Subcutaneous abdominal adipose tissue (tissue), 5 donors: ENCODE measurements around the gene CRACDL.
A peak's percentile ranks its signal among the peaks of the same experiment; 100 is the strongest.

Experiments used
- H3K27ac ChIP-seq: one replicate; pipeline ENCODE4 v1.7.0; 2013; ENCODE audit warnings: low read depth, mild to moderate bottlenecking, inconsistent platforms, low read length, moderate library complexity
- H3K27me3 ChIP-seq, 5 donors: one replicate each; pipeline ENCODE4 v1.7.0; 2013; ENCODE audit warnings: low read length in 5 of 5, inconsistent platforms in 1 of 5; ENCODE audit not compliant: control insufficient read depth in 5 of 5, insufficient read depth in 4 of 5
- H3K36me3 ChIP-seq, 5 donors: one replicate each; pipeline ENCODE4 v1.7.0; 2013; ENCODE audit warnings: low read length in 5 of 5; ENCODE audit not compliant: control insufficient read depth in 5 of 5, insufficient read depth in 5 of 5
- H3K4me1 ChIP-seq, 5 donors: one replicate each; pipeline ENCODE4 v1.7.0; 2013; ENCODE audit warnings: low read length in 5 of 5, mild to moderate bottlenecking in 3 of 5, moderate library complexity in 1 of 5; ENCODE audit not compliant: control insufficient read depth in 5 of 5, insufficient read depth in 5 of 5
- H3K4me3 ChIP-seq, 5 donors: one replicate each; pipeline ENCODE4 v1.7.0; 2013; ENCODE audit warnings: low read length in 5 of 5, low read depth in 1 of 5
- H3K9ac ChIP-seq, 5 donors: one replicate each; pipeline ENCODE4 v1.7.0; 2013; ENCODE audit warnings: low read length in 5 of 5, mild to moderate bottlenecking in 4 of 5, moderate library complexity in 3 of 5
- H3K9me3 ChIP-seq, 5 donors: one replicate each; pipeline ENCODE4 v1.7.0; 2013; ENCODE audit warnings: low read length in 5 of 5; ENCODE audit not compliant: control insufficient read depth in 5 of 5
- donor health status: healthy.
- donor health status: healthy.
- donor health status: healthy.
- donor health status: healthy.
- donor health status: healthy.

Gene CRACDL, protein sequence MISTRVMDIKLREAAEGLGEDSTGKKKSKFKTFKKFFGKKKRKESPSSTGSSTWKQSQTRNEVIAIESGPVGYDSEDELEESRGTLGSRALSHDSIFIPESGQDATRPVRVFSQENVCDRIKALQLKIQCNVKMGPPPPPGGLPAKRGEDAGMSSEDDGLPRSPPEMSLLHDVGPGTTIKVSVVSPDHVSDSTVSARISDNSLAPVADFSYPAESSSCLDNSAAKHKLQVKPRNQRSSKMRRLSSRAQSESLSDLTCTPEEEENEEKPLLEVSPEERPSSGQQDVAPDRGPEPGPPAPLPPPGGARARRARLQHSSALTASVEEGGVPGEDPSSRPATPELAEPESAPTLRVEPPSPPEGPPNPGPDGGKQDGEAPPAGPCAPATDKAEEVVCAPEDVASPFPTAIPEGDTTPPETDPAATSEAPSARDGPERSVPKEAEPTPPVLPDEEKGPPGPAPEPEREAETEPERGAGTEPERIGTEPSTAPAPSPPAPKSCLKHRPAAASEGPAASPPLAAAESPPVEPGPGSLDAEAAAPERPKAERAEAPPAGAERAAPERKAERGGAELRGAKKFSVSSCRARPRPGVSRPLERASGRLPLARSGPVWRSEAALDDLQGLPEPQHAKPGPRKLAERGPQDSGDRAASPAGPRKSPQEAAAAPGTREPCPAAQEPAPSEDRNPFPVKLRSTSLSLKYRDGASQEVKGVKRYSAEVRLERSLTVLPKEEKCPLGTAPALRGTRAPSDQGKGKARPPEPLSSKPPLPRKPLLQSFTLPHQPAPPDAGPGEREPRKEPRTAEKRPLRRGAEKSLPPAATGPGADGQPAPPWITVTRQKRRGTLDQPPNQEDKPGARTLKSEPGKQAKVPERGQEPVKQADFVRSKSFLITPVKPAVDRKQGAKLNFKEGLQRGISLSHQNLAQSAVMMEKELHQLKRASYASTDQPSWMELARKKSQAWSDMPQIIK

DNA sequence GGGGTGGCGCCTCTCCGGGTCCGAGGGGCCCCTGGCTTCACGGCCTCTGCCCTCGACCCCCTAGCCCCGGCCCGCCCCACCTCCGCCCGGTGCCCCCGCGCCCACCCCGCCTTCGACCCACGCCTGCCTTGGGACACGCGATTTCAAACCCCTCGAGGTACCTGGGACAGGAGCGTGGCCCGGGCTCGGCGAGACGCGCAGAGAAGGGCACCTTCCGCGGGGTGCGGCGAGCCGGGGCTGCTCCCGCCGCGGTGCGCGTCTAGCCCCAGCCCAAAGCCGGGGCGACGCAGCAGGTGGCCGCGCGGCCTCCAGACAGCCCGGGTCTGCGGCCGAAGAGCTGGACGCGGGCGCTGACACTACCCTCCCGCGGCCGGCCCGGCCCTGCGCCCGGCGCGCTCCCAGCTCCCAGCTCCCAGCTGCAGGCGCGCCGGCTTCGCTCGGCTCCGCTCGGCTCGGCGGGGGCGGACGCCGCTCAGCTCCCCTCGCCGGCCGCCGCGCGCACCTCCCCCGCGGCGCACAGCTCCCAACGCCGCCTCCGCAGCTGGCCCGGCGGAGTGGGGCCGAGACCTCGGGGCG is at the start of gene CRACDL:
CRACDL (minus strand) TSS at position 449 of the 576 bp plus-strand sequence. CDS start 89,425 bp downstream, outside the sequence.
- H3K4me3 ChIP-seq: peak within 1 kb of the TSS in 4 of 5 donors; percentile 17 to 58 (median 38)
- H3K27me3 ChIP-seq: peaks cover 22 to 40% (median 30%) of the 10 kb centered on the region in 5 donors
- no peaks in the 10 kb centered on the region for H3K9me3 ChIP-seq
- peaks cover 0 to 18% (median 13%) of the 10 kb centered on the region in 5 donors for H3K4me1 ChIP-seq
- no peak within 1 kb of the TSS for H3K9ac ChIP-seq
- H3K36me3 ChIP-seq: no peaks in the 10 kb centered on the region
- H3K27ac ChIP-seq: no peak within 1 kb of the TSS

DNA sequence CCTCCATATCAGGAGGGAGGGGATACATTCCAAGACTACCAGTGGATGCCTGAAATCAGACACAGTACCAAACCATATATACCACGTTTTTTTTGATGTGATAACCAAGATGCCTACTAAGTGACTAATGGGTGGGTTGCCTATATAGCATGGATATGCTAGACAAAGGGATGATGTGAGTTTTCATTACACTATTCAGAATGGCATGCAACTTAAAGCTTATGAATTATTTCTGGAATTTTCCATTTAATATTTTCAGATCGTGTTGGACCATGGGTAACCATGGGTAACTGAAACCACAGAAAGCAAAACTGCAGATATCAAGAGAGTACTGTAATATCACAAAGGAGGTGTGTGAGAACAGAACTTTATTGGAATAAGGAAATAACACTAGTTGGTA is 39.6 kb upstream of the CRACDL start:
- H3K9ac ChIP-seq: no peak overlapping the region
- H3K36me3 ChIP-seq: no peaks in the 10 kb centered on the region
- H3K9me3 ChIP-seq: peaks cover 0 to 7% (median 5%) of the 10 kb centered on the region in 5 donors
- H3K4me3 ChIP-seq: no peak overlapping the region
- no peaks in the 10 kb centered on the region for H3K4me1 ChIP-seq
- H3K27ac ChIP-seq: no peak overlapping the region
- H3K27me3 ChIP-seq: no peaks in the 10 kb centered on the region

DNA sequence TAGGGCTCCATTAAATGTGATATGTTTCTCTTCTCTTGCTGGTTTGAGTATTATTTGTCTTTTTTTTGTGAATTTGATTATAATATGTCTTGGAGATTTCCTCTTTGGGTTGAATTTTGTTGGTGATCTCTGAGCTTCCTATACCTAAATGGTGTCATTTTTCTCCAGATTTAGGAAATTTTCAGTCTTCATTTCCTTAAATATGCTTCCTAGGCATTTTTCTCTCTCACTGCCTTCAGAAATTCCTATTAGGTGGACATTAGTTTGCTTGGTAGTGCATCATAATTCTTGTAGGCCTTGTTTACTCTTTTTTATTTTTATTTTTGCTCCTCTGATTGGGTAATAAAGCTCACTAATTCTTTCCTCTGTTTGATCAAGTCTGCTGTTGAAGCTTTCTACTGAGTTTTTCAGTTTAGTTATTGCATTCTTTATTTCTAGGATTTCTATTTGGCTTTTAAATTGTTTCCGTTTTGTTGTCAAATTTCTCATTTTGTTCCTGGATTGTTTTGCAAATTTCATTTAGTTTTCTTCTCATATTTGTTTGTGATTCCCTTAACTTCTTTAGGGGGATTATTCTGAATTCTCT is 36.6 kb upstream of the CRACDL start:
- Histone ChIP-seq H3K27me3 (no peaks in the 10 kb centered on the region), H3K27ac (no peak overlapping the region), H3K4me3 (no peak overlapping the region), H3K36me3 (no peaks in the 10 kb centered on the region), H3K9ac (no peak overlapping the region), H3K4me1 (no peaks in the 10 kb centered on the region), H3K9me3 (peaks cover 0 to 17% (median 6%) of the 10 kb centered on the region in 5 donors)

DNA sequence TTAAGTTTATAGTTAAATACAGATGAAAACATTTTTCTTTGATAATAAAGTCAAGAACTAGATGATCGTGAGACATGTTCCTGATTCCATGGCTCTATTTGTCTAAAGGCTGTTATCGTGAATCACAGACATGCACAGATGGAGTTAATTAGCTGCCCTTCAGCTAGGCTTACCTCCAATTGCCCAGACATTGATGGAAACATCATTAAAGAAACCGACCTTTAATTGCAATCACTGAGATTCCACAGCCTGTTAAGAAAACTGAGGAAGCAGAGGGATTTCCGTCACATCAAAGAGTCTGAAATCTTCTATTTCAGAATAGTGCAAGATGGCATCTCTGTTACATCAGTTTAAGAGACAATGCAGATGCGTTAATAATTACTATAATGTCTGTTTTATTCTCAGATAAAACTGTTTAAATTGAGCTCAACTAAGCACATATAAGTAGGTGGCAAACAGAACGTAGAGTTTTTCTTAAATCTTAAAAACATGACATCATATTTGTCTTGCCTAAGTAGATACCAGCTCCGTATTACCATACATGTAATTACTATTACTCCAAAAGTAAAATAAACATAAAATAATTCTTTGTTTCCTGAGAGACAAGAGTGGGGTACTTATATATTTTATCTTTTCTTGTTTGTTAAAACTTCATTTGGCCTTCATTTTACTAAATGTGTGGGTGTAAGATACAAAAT is 23.9 kb upstream of the CRACDL start:
- Histone ChIP-seq H3K27me3 (no peaks in the 10 kb centered on the region), H3K4me3 (no peak overlapping the region), H3K36me3 (no peaks in the 10 kb centered on the region), H3K9ac (no peak overlapping the region), H3K27ac (no peak overlapping the region), H3K9me3 (peaks cover 0 to 18% (median 4%) of the 10 kb centered on the region in 5 donors), H3K4me1 (peaks cover 0 to 6% (median 0%) of the 10 kb centered on the region in 5 donors)

DNA sequence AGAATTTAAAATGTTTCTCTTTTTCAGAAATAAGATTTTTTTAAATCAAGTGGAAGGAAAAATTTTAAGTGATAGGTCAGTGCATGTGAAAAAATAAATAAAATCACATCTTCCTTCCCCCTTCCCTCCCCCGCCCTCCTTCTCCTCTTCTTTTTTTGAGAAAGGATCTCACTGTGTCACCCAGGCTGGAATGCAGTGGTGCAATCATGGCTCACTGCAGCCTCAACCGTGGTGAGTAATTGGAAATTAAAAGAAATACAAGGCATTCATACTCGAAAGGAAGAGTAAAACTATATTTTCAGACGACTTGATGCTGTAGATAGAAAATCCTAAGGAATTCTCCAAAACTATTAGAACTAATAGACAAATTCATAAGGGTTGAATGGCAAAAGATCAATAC is 16.9 kb upstream of the CRACDL start:
- Histone ChIP-seq H3K9me3 (no peaks in the 10 kb centered on the region), H3K9ac (no peak overlapping the region), H3K4me1 (no peaks in the 10 kb centered on the region)

DNA sequence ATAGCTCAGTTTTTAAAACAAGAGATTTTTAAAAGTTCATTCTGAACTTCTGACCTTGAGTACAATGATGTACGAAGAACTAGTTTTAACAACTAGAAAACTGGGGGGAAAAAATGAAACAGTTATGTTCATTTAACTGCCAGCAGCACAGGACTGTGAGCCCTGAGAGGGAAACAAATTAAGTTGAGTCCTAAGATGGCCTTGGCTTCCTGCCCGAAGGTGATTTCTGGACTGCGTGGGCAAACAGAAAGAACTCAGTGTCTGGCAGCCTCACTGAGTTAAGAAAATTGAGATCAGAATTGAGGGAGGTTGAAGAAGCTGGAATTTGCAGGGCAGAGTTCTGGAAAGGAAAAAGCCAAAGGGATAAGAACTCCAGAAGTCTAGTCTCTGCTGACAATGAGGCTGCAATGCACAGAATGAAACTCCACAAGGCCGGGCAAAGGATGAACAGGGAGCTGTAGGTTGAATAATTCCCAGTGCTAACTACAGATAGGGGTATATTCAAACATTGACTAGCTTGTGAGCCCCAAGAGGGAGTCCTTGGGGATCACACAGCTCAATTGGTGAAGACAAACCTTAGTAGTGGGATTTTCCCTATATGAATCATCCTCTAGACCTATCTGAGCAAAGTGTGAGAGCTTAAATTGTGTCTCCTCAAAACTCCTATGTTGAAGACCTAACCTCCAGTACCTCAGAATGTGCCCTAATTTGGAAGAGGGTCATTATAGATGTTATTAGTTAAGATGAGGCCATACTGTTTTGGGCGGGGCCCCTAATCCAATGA is 13.1 kb upstream of the CRACDL start:
- Histone ChIP-seq H3K9ac (no peak overlapping the region), H3K27me3 (no peaks in the 10 kb centered on the region), H3K4me3 (no peak overlapping the region), H3K36me3 (no peaks in the 10 kb centered on the region), H3K4me1 (no peaks in the 10 kb centered on the region), H3K27ac (no peak overlapping the region), H3K9me3 (no peaks in the 10 kb centered on the region)

More for the DNA sequence above, 16.9 kb upstream of the CRACDL start:
- Histone ChIP-seq H3K27ac (no peak overlapping the region), H3K27me3 (no peaks in the 10 kb centered on the region), H3K4me3 (no peak overlapping the region), H3K36me3 (no peaks in the 10 kb centered on the region)

DNA sequence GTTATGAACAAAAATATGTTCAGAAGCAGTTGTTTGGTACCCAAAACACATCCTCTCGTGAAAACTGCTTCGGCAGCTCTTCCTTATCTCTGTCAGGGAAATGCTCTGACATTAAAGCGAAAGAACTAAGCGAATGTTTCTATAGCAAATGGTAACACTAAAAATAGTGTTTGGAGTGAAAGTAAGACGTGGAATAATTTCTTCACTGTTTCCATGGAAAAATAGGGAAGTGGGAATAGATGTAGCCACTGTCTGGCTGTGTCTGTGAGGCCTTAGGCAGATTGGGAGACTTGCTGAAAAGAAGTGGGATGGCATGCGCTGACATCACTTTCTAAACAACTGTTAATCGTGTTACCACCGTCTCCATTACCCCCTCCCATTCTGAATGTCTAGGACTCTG is 11.5 kb upstream of the CRACDL start:
- Histone ChIP-seq H3K4me1 (no peaks in the 10 kb centered on the region), H3K27me3 (no peaks in the 10 kb centered on the region), H3K4me3 (no peak overlapping the region), H3K27ac (no peak overlapping the region), H3K36me3 (no peaks in the 10 kb centered on the region), H3K9ac (no peak overlapping the region), H3K9me3 (peaks cover 0 to 4% (median 0%) of the 10 kb centered on the region in 5 donors)

DNA sequence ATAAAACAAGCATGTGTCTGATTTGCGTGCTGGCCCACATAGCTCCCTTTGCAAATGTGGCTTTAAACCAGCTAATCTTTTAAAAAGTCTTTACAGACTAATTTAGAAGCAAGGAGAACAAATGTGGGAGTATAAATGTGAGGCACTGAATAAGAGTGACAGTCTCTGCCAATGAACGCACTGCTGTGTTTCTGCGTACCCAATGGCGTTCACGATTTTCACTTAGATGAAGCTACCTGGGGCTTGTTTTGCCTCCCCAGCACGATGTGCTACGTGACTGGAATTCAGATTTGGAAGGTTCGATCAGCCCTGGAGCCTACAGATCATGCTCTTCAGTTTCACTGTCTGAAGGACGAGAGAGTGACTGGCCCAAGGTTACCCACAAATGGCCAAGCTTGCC is 10.8 kb upstream of the CRACDL start:
- Histone ChIP-seq H3K4me3 (no peak overlapping the region), H3K9ac (no peak overlapping the region), H3K9me3 (peaks cover 0 to 4% (median 0%) of the 10 kb centered on the region in 5 donors), H3K4me1 (no peaks in the 10 kb centered on the region), H3K27ac (no peak overlapping the region), H3K27me3 (no peaks in the 10 kb centered on the region), H3K36me3 (no peaks in the 10 kb centered on the region)

DNA sequence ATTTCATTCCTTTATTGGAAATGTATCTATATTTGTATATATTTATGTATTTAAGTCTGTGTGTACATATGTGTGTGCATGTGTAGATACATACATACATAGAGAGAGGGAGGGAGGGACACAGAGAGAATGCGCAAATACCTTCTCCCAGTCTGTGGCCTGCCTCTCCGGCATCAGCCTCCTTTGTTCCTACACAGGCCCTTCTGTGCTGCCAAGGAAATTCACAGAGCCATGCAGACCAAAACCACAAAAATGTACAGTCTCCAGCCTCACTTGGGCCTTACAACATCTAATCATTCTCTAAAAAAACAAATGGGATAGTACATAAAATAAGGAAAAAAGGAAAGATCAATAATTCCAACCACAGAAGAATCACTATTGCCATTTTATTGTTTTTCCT is 8.8 kb upstream of the CRACDL start:
- Histone ChIP-seq H3K4me3 (no peak overlapping the region), H3K4me1 (no peaks in the 10 kb centered on the region), H3K9ac (no peak overlapping the region), H3K27me3 (peaks cover 0 to 3% (median 0%) of the 10 kb centered on the region in 5 donors), H3K36me3 (no peaks in the 10 kb centered on the region), H3K9me3 (peaks cover 0 to 4% (median 0%) of the 10 kb centered on the region in 5 donors), H3K27ac (no peak overlapping the region)
